GM12878 (cell line): Measurements from ENCODE around the gene HEXIM1. TPM values are rescaled to one million over a fixed set of nuclear protein-coding genes. Genes with fewer than 3 reads are reported as not detected.

Experiments used
- ATAC-seq: fragments of 200-7000 bp; cut with Tn5 transposase; 3 replicates; pipeline ENCODE4 v1.9.1; 2020; ENCODE audit warnings: mild to moderate bottlenecking, moderate library complexity
- BruUV-seq: library from RNA; stranded (reverse); fragments of 400-500 nt; replicated peaks from 2 replicates; lab custom pipeline; 2021; lab: Mats Ljungman, UMichigan
- CTCF ChIA-PET: fragments of 300-600 bp; sonication (Branson Sonifier 250); formaldehyde crosslinking; extraction: SDS; loops from one replicate; lab custom pipeline; 2021; ENCODE audit warnings: inconsistent platforms; lab: Yijun Ruan, JAX
- POLR2A ChIA-PET: fragments of 350-600 bp; formaldehyde crosslinking; extraction: SDS; loops from one replicate; lab custom pipeline; 2021; ENCODE audit warnings: inconsistent platforms; lab: Charles Lee
- RAD21 ChIA-PET: fragments of 300-600 bp; sonication (Branson Sonifier 250); formaldehyde crosslinking; loops from one replicate; lab custom pipeline; 2023; ENCODE audit warnings: antibody characterized with exemption; ENCODE audit not compliant: unreplicated experiment; lab: Charles Lee
- SMC1A ChIA-PET: fragments of 300-600 bp; sonication (Branson Sonifier 250); formaldehyde crosslinking; loops from one replicate; lab custom pipeline; 2023; ENCODE audit not compliant: unreplicated experiment, uncharacterized antibody; lab: Charles Lee
- DNase-seq: peaks from one replicate; pipeline ENCODE4 v3.0.0-alpha.2; 2011; ENCODE audit warnings: low read depth, low spot score
- FAIRE-seq: peaks from 3 replicates; lab custom pipeline; 2011; peaks lifted over from hg19 to GRCh38; lab: Jason Lieb, UNC
- H2AFZ ChIP-seq: 2 replicates; pipeline ENCODE4 v1.6.0; 2011; ENCODE audit warnings: low read depth, low read length, control low read depth; ENCODE audit not compliant: control insufficient read depth
- H3K27ac ChIP-seq: 2 replicates; pipeline ENCODE4 v1.5.1; 2011; ENCODE audit warnings: control low read depth; ENCODE audit not compliant: control insufficient read depth, insufficient read depth
- H3K27me3 ChIP-seq, 2 experiments: replicated peaks in 1 of 2; 2 replicates each; pipeline versions ENCODE4 v1.6.0 to v1.6.1; 2011; ENCODE audit warnings: low read length in 1 of 2; ENCODE audit not compliant: control insufficient read depth in 2 of 2, insufficient read depth in 2 of 2
- H3K36me3 ChIP-seq, 2 experiments: 2 replicates each; pipeline ENCODE4 v1.5.1; 2011; ENCODE audit warnings: low read length in 1 of 2; ENCODE audit not compliant: control insufficient read depth in 2 of 2, insufficient read depth in 2 of 2
- H3K4me1 ChIP-seq: 2 replicates; pipeline ENCODE4 v1.6.1; 2011; ENCODE audit warnings: mild to moderate bottlenecking, low read length, moderate library complexity, mixed read lengths; ENCODE audit not compliant: control insufficient read depth, insufficient read depth
- H3K4me2 ChIP-seq: 2 replicates; pipeline ENCODE4 v1.6.0; 2011; ENCODE audit warnings: control low read depth; ENCODE audit not compliant: control insufficient read depth, insufficient read depth
- H3K4me3 ChIP-seq: fragments of 200-600 bp; sonication (generic); 2 replicates; pipeline ENCODE4 v1.5.1; 2016
- H3K79me2 ChIP-seq: 2 replicates; pipeline ENCODE4 v1.6.0; 2011; ENCODE audit warnings: low read length; ENCODE audit not compliant: control insufficient read depth, insufficient read depth
- H3K9ac ChIP-seq: 2 replicates; pipeline ENCODE4 v1.8.0; 2011; ENCODE audit warnings: low read length, control low read depth, mixed read lengths; ENCODE audit not compliant: control insufficient read depth, insufficient read depth
- H3K9me3 ChIP-seq: replicated peaks from 3 replicates; pipeline ENCODE4 v1.5.1; 2011; ENCODE audit warnings: mild to moderate bottlenecking, low read length; ENCODE audit not compliant: control insufficient read depth, insufficient read depth
- H4K20me1 ChIP-seq: 2 replicates; pipeline ENCODE4 v1.6.0; 2011; ENCODE audit not compliant: control insufficient read depth, insufficient read depth
- CBX5 ChIP-seq: sonication (generic); IDR thresholded peaks from 2 replicates; pipeline ENCODE4 v1.6.1; 2016; ENCODE audit warnings: low read depth, moderate library complexity, mild to moderate bottlenecking, inconsistent platforms
- ESRRA ChIP-seq: IDR thresholded peaks from 2 replicates; pipeline ENCODE4 v1.6.1; 2012; ENCODE audit warnings: mild to moderate bottlenecking, low read length, improper control_type of control experiment
- KDM1A ChIP-seq: fragments of 200-600 bp; sonication (generic); IDR thresholded peaks from 2 replicates; pipeline ENCODE4 v1.6.1; 2016; ENCODE audit warnings: borderline replicate concordance
- MTA3 ChIP-seq: IDR thresholded peaks from 2 replicates; pipeline ENCODE4 v1.6.1; 2012; ENCODE audit warnings: low read length, inconsistent platforms, borderline replicate concordance
- PAX5 ChIP-seq: IDR thresholded peaks from 2 replicates; pipeline ENCODE4 v1.6.1; 2011; ENCODE audit warnings: low read depth, low read length, borderline replicate concordance
- POU2F2 ChIP-seq: IDR thresholded peaks from 3 replicates; pipeline ENCODE4 v1.6.1; 2011; ENCODE audit warnings: low read depth, mild to moderate bottlenecking, low read length, borderline replicate concordance
- RUNX3 ChIP-seq: IDR thresholded peaks from 2 replicates; pipeline ENCODE4 v1.6.1; 2012; ENCODE audit warnings: low read length, inconsistent platforms
- SIX5 ChIP-seq: IDR thresholded peaks from 2 replicates; pipeline ENCODE4 v1.6.1; 2011; ENCODE audit warnings: mild to moderate bottlenecking, low read depth, low read length, moderate library complexity; ENCODE audit not compliant: severe bottlenecking
- SMARCA5 ChIP-seq: fragments of 450-650 bp; IDR thresholded peaks from 2 replicates; pipeline ENCODE4 v1.6.1; 2017; ENCODE audit warnings: mild to moderate bottlenecking
- ZSCAN29 ChIP-seq: fragments of 450-650 bp; IDR thresholded peaks from 2 replicates; pipeline ENCODE4 v1.6.1; 2017; ENCODE audit warnings: mild to moderate bottlenecking, moderate library complexity
- WGBS: methylation state at CpG from one replicate; pipeline ENCODE4 v1.1.6; 2016; ENCODE audit warnings: low lambda C conversion rate; ENCODE audit not compliant: insufficient replicate concordance, insufficient coverage; ENCODE audit errors: missing lambda C conversion rate; 5-methylcytosine and 5-hydroxymethylcytosine counted together
- in situ Hi-C: fragments of 300-500 bp; cut with MboI; formaldehyde crosslinking; loops from 9 replicates; pipeline ENCODE4 v1.14.3; 2018; ENCODE audit warnings: mixed read lengths
- intact Hi-C: fragments of 100-400 bp; cut with micrococcal nuclease; formaldehyde crosslinking; loops from one replicate; pipeline ENCODE4 v1.14.2; 2022; ENCODE audit not compliant: unreplicated experiment
- polyA plus RNA-seq, 11 experiments: library from polyadenylated mRNA; depleted of rRNA in 4 of 11; unstranded in 6 of 11; stranded (reverse) in 5 of 11; fragments of >200 nt; fragmentation: Nextera tagmentation in 4 of 11; fragmentation: Illumina TruSeq in 1 of 11; extraction: Ambion mirVana in 4 of 11; extraction: Trizol in 1 of 11; gene quantifications; 1 replicate in 1 of 11; 2 replicates in 10 of 11; pipeline versions ENCODE4 v1.2.1 to v1.2.3, GENCODE V29; 2011 to 2016; ENCODE audit warnings: inconsistent platforms in 2 of 11, missing spikeins in 2 of 11, low read depth in 1 of 11
- total RNA-seq, 4 experiments: library from RNA; depleted of rRNA in 3 of 4; stranded (reverse); fragments of >200 nt in 3 of 4; fragmentation: Illumina TruSeq in 1 of 4; extraction: Trizol in 1 of 4; gene quantifications; 2 replicates each; pipeline versions ENCODE4 v1.2.1 to v1.2.3, GENCODE V29; 2013 to 2021
- TF ChIP-seq, protein P1 (sequence below): IDR thresholded peaks from 2 replicates; pipeline ENCODE4 v1.6.1; 2012; ENCODE audit warnings: improper control_type of control experiment, low read depth, low read length; ENCODE audit not compliant: insufficient replicate concordance
- TF ChIP-seq, protein P2 (sequence below): fragments of 450-650 bp; IDR thresholded peaks from 2 replicates; pipeline ENCODE4 v1.6.1; 2018; ENCODE audit warnings: borderline replicate concordance, mild to moderate bottlenecking; ENCODE audit not compliant: partially characterized antibody
- TF ChIP-seq, protein P3 (sequence below): fragments of 450-650 bp; IDR thresholded peaks from 2 replicates; pipeline ENCODE4 v1.6.1; 2014; ENCODE audit warnings: mild to moderate bottlenecking

HEXIM1 gene
- total and polyA plus RNA-seq, 10 of the 15 experiments (the other 5 are each of a cell fraction or from before 2014, with no cell fraction given) = 1.9 to 24.1 (median 9.0) TPM

DNA sequence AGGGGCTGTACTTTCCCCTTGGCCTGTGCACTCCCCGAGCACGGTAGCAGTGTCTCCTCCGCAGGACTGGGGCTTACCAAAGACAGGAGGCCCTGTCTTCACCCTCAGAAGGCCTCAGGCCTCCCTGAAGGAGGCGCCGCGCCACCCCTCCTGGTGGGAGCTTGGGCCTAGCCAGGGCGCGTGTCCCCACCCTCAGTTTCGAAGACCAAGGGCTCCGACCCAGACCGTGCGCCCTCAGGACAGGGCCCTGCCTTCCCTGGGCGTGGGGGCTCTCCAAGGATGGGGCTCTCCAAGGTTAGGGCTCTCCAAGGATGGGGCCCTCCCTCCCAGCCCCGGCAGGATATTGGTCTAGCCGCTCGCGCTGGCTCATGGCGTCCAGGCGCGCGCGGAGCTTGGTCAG, 27.7 kb upstream of the HEXIM1 start:
- POLR2A ChIA-PET = no interaction called here
- H2AFZ ChIP-seq = no peak overlapping the region
- SMC1A ChIA-PET = no interaction called here
- no peak for FAIRE-seq
- H3K9ac ChIP-seq = no peak overlapping the region
- H3K9me3 ChIP-seq = no peaks in the 10 kb centered on the region
- H3K27ac ChIP-seq = no peak overlapping the region
- 77% methylated on average over 14 of the region's 22 CpGs for WGBS
- DNase-seq = no peak
- H3K79me2 ChIP-seq = no peaks in the 10 kb centered on the region
- in situ Hi-C loops = loop anchor here (10.0 kb wide), 1 partner anchor 346 kb away; no protein-coding TSS in a partner anchor
- H3K4me1 ChIP-seq = no peaks in the 10 kb centered on the region
- no peaks in the 10 kb centered on the region for H3K36me3 ChIP-seq
- H4K20me1 ChIP-seq = no peaks in the 10 kb centered on the region
- CTCF ChIA-PET = interaction anchor here (1.0 to 3.0 kb wide), 4 partner anchors 15 to 200 kb away, joined by 3 to 11 read pairs (median 3); partner anchors contain the start of gene ACBD4
- no TSS peak for BruUV-seq
- H3K27me3 ChIP-seq = no peaks in the 10 kb centered on the region
- H3K4me3 ChIP-seq = no peak overlapping the region
- H3K4me2 ChIP-seq = no peak overlapping the region
- RAD21 ChIA-PET = no interaction called here
- no peak for ATAC-seq
- intact Hi-C loops = no loop called here
- TF ChIP-seq, protein P1, sequence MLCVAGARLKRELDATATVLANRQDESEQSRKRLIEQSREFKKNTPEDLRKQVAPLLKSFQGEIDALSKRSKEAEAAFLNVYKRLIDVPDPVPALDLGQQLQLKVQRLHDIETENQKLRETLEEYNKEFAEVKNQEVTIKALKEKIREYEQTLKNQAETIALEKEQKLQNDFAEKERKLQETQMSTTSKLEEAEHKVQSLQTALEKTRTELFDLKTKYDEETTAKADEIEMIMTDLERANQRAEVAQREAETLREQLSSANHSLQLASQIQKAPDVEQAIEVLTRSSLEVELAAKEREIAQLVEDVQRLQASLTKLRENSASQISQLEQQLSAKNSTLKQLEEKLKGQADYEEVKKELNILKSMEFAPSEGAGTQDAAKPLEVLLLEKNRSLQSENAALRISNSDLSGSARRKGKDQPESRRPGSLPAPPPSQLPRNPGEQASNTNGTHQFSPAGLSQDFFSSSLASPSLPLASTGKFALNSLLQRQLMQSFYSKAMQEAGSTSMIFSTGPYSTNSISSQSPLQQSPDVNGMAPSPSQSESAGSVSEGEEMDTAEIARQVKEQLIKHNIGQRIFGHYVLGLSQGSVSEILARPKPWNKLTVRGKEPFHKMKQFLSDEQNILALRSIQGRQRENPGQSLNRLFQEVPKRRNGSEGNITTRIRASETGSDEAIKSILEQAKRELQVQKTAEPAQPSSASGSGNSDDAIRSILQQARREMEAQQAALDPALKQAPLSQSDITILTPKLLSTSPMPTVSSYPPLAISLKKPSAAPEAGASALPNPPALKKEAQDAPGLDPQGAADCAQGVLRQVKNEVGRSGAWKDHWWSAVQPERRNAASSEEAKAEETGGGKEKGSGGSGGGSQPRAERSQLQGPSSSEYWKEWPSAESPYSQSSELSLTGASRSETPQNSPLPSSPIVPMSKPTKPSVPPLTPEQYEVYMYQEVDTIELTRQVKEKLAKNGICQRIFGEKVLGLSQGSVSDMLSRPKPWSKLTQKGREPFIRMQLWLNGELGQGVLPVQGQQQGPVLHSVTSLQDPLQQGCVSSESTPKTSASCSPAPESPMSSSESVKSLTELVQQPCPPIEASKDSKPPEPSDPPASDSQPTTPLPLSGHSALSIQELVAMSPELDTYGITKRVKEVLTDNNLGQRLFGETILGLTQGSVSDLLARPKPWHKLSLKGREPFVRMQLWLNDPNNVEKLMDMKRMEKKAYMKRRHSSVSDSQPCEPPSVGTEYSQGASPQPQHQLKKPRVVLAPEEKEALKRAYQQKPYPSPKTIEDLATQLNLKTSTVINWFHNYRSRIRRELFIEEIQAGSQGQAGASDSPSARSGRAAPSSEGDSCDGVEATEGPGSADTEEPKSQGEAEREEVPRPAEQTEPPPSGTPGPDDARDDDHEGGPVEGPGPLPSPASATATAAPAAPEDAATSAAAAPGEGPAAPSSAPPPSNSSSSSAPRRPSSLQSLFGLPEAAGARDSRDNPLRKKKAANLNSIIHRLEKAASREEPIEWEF = no peak
- TF ChIP-seq, protein P2, sequence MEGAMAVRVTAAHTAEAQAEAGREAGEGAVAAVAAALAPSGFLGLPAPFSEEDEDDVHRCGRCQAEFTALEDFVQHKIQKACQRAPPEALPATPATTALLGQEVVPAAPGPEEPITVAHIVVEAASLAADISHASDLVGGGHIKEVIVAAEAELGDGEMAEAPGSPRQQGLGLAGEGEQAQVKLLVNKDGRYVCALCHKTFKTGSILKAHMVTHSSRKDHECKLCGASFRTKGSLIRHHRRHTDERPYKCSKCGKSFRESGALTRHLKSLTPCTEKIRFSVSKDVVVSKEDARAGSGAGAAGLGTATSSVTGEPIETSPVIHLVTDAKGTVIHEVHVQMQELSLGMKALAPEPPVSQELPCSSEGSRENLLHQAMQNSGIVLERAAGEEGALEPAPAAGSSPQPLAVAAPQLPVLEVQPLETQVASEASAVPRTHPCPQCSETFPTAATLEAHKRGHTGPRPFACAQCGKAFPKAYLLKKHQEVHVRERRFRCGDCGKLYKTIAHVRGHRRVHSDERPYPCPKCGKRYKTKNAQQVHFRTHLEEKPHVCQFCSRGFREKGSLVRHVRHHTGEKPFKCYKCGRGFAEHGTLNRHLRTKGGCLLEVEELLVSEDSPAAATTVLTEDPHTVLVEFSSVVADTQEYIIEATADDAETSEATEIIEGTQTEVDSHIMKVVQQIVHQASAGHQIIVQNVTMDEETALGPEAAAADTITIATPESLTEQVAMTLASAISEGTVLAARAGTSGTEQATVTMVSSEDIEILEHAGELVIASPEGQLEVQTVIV = no peak
- TF ChIP-seq KDM1A (no peak), ZSCAN29 (no peak), POU2F2 (no peak), RUNX3 (no peak), MTA3 (no peak), CBX5 (no peak), PAX5 (no peak), SIX5 (no peak), SMARCA5 (no peak), ESRRA (no peak)
- TF ChIP-seq, protein P3, sequence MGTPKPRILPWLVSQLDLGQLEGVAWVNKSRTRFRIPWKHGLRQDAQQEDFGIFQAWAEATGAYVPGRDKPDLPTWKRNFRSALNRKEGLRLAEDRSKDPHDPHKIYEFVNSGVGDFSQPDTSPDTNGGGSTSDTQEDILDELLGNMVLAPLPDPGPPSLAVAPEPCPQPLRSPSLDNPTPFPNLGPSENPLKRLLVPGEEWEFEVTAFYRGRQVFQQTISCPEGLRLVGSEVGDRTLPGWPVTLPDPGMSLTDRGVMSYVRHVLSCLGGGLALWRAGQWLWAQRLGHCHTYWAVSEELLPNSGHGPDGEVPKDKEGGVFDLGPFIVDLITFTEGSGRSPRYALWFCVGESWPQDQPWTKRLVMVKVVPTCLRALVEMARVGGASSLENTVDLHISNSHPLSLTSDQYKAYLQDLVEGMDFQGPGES = no peak
